Endothelial cell of coronary artery (primary cell): ENCODE measurements around the gene ITSN1. TPM values are rescaled to one million over a fixed set of nuclear protein-coding genes. Genes with fewer than 3 reads are reported as not detected.

Source experiments
- total RNA-seq: library from RNA; depleted of rRNA; stranded (reverse); fragments of >200 nt; gene quantifications from 2 replicates; pipeline ENCODE4 v1.2.3, GENCODE V29; 2014

ITSN1 gene
- total RNA-seq, result 49.2 and 85.7 TPM in 2 replicates

DNA sequence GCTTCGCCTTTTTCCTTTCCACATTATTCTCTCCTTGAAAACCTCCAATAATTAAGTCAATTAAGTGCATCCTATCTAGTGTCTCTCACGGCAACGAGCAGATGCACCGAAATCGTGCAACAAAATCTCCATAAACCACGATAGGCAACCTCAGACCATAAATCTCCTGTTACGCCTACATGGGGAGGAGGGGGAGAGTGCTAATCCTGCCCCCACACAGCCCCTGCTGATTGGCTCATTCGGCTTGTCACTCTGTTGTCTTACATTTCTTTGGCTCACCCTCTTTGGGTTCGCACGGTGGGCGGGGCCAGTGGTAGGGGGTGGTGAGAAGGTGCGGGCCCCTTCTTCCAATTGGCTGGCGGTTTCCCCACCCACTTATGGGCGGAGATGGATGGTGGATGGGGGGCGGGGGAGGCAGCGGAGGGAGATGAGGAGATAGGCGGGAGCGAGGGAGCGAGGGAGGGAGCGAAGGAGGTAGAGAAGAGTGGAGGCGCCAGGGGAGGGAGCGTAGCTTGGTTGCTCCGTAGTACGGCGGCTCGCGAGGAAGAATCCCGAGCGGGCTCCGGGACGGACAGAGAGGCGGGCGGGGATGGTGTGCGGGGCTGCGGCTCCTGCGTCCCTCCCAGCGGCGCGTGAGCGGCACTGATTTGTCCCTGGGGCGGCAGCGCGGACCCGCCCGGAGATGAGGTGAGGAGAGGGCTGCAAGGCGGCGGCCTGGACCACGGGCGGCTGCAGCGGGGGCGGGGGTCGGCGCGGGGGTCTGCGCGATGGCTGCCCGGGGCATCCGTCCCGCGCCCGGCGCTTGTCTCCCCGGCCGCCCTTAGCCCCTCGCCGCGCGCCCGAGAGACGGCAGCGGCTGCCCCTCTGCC lies at the start of gene ITSN1:
Gene ITSN1 (plus strand): TSS at position 475 of the 869 bp plus-strand sequence. CDS start 76,328 bp downstream, outside the sequence.

DNA sequence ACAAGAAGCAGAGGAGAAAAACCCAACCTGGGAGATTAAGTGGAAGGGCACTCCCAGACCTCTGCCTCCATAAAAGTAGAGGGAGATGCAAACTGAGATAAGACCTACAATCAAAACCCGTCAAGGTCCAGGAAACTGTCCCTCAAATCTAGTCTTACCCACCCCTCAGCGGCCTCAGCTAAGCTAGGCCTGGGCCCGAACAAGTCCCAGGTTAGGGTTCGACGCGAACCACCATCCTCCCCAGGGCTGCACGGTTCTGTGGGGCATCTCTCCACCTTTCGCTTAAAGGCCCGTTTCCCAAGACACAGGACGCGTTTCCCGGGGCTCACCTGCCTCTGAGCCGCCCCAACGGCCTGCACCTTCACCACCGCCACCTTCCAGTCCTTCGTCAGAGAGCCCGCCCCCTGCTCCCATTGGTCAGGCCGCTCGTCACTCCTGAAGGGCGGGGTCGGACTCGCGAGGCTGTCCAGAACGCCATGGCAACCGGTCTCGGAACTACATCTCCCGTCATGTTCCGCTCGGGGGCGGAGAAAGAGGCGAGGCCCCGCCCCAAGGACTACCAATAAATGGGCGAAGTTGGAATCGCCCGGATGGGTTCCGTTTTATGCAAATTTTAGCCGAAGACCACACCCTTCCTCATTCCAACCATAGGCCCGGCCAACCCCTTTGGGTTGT lies 812 bp upstream of the ITSN1 start, which contains the start of gene CRYZL1:
Gene CRYZL1 (minus strand): TSS at position 390 of the 675 bp plus-strand sequence. CDS start 10,190 bp downstream, outside the sequence.

DNA sequence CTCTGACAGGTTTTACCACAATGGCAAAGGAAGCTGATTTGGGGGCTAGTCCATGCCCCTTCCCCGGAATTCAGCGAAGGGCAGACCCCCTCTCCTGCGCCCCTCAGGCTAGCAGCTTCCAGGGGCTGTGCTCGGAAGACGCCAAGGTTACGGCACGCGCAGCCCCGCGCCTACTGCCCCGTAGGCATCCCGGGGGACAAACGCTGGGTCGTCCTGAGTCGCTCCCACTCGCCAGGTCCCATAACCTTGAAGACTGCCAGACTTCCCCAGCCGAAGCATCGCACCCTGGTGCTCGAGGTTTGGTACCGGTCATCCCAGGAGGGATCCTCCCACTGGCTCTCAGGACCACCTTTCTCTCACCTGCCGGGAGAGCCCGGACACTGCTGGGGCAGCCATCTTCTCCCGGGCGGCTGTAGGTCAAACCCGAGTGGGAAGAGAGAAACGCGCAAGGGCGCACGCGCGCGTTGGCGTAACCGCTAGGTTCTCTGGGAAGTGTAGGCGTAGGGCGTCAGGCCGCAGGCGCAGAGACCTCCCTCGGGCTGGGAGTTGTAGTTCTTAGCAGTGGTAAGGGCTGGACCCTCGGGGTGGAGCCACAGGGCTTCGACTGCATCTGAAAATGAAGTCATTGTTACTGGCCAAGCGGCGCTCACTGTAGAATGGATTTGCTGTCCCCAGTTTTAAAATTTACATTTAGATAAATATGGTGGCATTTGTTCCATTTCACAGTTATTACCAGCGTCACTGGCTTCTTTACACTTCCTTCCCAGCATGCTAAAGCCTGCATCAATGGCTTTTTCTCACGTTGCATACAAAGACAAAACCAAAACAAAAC lies 273.3 kb downstream of the ITSN1 start, which contains the start of gene ATP5PO:
Gene ATP5PO (minus strand): TSS at position 437 of the 832 bp plus-strand sequence. CDS start 41 bp downstream, at position 396.

Other genes with a start within 250 kb of the ITSN1 start
- gene IFNGR2, start 239.1 kb upstream of the ITSN1 start, total RNA-seq, result 35.9 and 64.9 TPM in 2 replicates
- 16.7 and 22.4 TPM in 2 replicates for gene TMEM50B, start 162.5 kb upstream of the ITSN1 start, total RNA-seq
- gene DNAJC28, start 150.8 kb upstream of the ITSN1 start, total RNA-seq, result 0.90 and 0.94 TPM in 2 replicates
- 63.1 and 72.1 TPM in 2 replicates for gene GART, start 100.4 kb upstream of the ITSN1 start, total RNA-seq
- gene SON, start 99.5 kb upstream of the ITSN1 start, total RNA-seq, result 128 and 152 TPM in 2 replicates
- 11.8 and 13.2 TPM in 2 replicates for gene DONSON, start 53.8 kb upstream of the ITSN1 start, total RNA-seq
- gene CRYZL1, start 760 bp upstream of the ITSN1 start, total RNA-seq, result 31.8 and 37.6 TPM in 2 replicates